ENCODE data around the gene LZTS2. TPM values are rescaled to one million over a fixed set of nuclear protein-coding genes. Genes with fewer than 3 reads are reported as not detected.
A peak's percentile ranks its signal among the peaks of the same experiment; 100 is the strongest.
"Not testable (repeated sequence)": the region's sequence is repeated elsewhere in the genome, so short reads cannot be mapped to it uniquely, and the experiment has no call there.

LZTS2 gene
- polyA plus RNA-seq, 12 donors: 39.6 to 66.4 (median 47.8) TPM; not detected in 1

- peak; percentile 88 for DNase-seq
Observed at GRCh38 chr10:101031128-101031795, 31.7 kb downstream of the LZTS2 start, which contains the start of the genes PDZD7 and SFXN3. TSS of gene PDZD7 (minus strand) at chr10:101031129. CDS start at chr10:101030219, 910 bp downstream. TSS of gene SFXN3 (plus strand) at chr10:101031234. CDS start at chr10:101034695, 3,461 bp downstream.

- peak; percentile 87 for DNase-seq
Observed at GRCh38 chr10:101031796-101032636, 32.4 kb downstream of the LZTS2 start.

GRCh38 chr10:101032637-101033224 lies 33.1 kb downstream of the LZTS2 start:
- peak; percentile 77 for DNase-seq

GRCh38 chr10:101033276-101033675 lies 33.7 kb downstream of the LZTS2 start:
- DNase-seq: no peak

GRCh38 chr10:101034404-101034803 lies 34.8 kb downstream of the LZTS2 start:
- not testable (repeated sequence) for DNase-seq

- DNase-seq: no peak
Observed at GRCh38 chr10:101035314-101035713, 35.7 kb downstream of the LZTS2 start.

- DNase-seq: no peak
Observed at GRCh38 chr10:101035916-101036702, 36.5 kb downstream of the LZTS2 start.

- DNase-seq: no peak
Observed at GRCh38 chr10:101036726-101037125, 37.1 kb downstream of the LZTS2 start.

- no peak for DNase-seq
Observed at GRCh38 chr10:101038484-101038883, 38.9 kb downstream of the LZTS2 start.

- no peak for DNase-seq
Observed at GRCh38 chr10:101040061-101040460, 40.5 kb downstream of the LZTS2 start.

GRCh38 chr10:101040851-101041250 lies 41.2 kb downstream of the LZTS2 start:
- DNase-seq: no peak

GRCh38 chr10:101041252-101041761 lies 41.7 kb downstream of the LZTS2 start:
- DNase-seq: peak; percentile 91

- DNase-seq: no peak
Observed at GRCh38 chr10:101042118-101042517, 42.5 kb downstream of the LZTS2 start.

GRCh38 chr10:101042667-101043362 lies 43.2 kb downstream of the LZTS2 start:
- peak; percentile 96 for DNase-seq

- no peak for DNase-seq
Observed at GRCh38 chr10:101043363-101043707, 43.7 kb downstream of the LZTS2 start.

- no peak for DNase-seq
Observed at GRCh38 chr10:101044117-101044516, 44.5 kb downstream of the LZTS2 start.

- DNase-seq: no peak
Observed at GRCh38 chr10:101046332-101047238, 47.0 kb downstream of the LZTS2 start.

- no peak for DNase-seq
Observed at GRCh38 chr10:101047268-101047667, 47.7 kb downstream of the LZTS2 start.

GRCh38 chr10:101047961-101048892 lies 48.6 kb downstream of the LZTS2 start:
- no peak for DNase-seq
